ENCODE measurements around the gene ATP2B2. TPM values are rescaled to one million over a fixed set of nuclear protein-coding genes. Genes with fewer than 3 reads are reported as not detected.
A peak's percentile ranks its signal among the peaks of the same experiment; 100 is the strongest.

The ATP2B2 gene
- total and polyA plus RNA-seq, 5 experiments from 2014 or later = not detected

- Mint-ChIP-seq H3K9me3 (no peaks in the 10 kb centered on the region), H3K36me3 (peaks cover 0 to 82% (median 1%) of the 10 kb centered on the region in 3 donors), H3K4me1 (peaks cover 17 to 37% (median 28%) of the 10 kb centered on the region in 4 donors), H3K27ac (peak overlapping the region in 4 of 10 donors; percentile 31 to 63 (median 36)), H3K27me3 (no peaks in the 10 kb centered on the region), H3K4me3 (no peak overlapping the region)
- DNase-seq (no peak), ATAC-seq (no peak)
- POLR2A ChIA-PET = interaction anchor here (0.6 kb wide), 1 partner anchor 294 kb away, joined by 5 read pairs; the partner anchor contains the start of gene EMC3
Measured at GRCh38 chr3:10280177-10280529, 225.2 kb downstream of the ATP2B2 start.

GRCh38 chr3:10279384-10280176, 225.8 kb downstream of the ATP2B2 start:
- peaks cover 0 to 83% (median 1%) of the 10 kb centered on the region in 3 donors for H3K36me3 Mint-ChIP-seq
- POLR2A ChIA-PET = no interaction called here
- no peaks in the 10 kb centered on the region for H3K9me3 Mint-ChIP-seq
- no peak overlapping the region for H3K4me3 Mint-ChIP-seq
- DNase-seq (no peak), ATAC-seq (no peak)
- H3K27ac Mint-ChIP-seq = peak overlapping the region in 5 of 10 donors; percentile 28 to 71 (median 38)
- H3K4me1 Mint-ChIP-seq = peaks cover 13 to 34% (median 23%) of the 10 kb centered on the region in 4 donors
- H3K27me3 Mint-ChIP-seq = no peaks in the 10 kb centered on the region

GRCh38 chr3:10278501-10278900, 226.9 kb downstream of the ATP2B2 start:
- POLR2A ChIA-PET = no interaction called here
- DNase-seq (no peak), ATAC-seq (no peak)
- Mint-ChIP-seq H3K4me3 (no peak overlapping the region), H3K9me3 (no peaks in the 10 kb centered on the region), H3K4me1 (peaks cover 20 to 34% (median 25%) of the 10 kb centered on the region in 4 donors), H3K27me3 (no peaks in the 10 kb centered on the region), H3K27ac (peak overlapping the region in 3 of 10 donors; percentile 59 to 85 (median 76)), H3K36me3 (peaks cover 0 to 87% (median 1%) of the 10 kb centered on the region in 3 donors)

GRCh38 chr3:10277115-10277625, 228.2 kb downstream of the ATP2B2 start:
- no peak for DNase-seq
- no peaks in the 10 kb centered on the region for H3K27me3 Mint-ChIP-seq
- H3K27ac Mint-ChIP-seq = peak overlapping the region in 6 of 10 donors; percentile 8 to 85 (median 36)
- no peak overlapping the region for H3K4me3 Mint-ChIP-seq
- no peaks in the 10 kb centered on the region for H3K9me3 Mint-ChIP-seq
- peaks cover 27 to 42% (median 32%) of the 10 kb centered on the region in 4 donors for H3K4me1 Mint-ChIP-seq
- ATAC-seq = no peak
- peaks cover 0 to 90% (median 3%) of the 10 kb centered on the region in 3 donors for H3K36me3 Mint-ChIP-seq
- POLR2A ChIA-PET = interaction anchor here (0.6 kb wide), 1 partner anchor 36 kb away, joined by 3 read pairs; no protein-coding TSS in a partner anchor

- peaks cover 32 to 64% (median 43%) of the 10 kb centered on the region in 4 donors for H3K4me1 Mint-ChIP-seq
- no peaks in the 10 kb centered on the region for H3K9me3 Mint-ChIP-seq
- DNase-seq (no peak), ATAC-seq (no peak)
- peak overlapping the region in 9 of 10 donors; percentile 53 to 92 (median 84) for H3K27ac Mint-ChIP-seq
- H3K27me3 Mint-ChIP-seq = no peaks in the 10 kb centered on the region
- peaks cover 0 to 94% (median 8%) of the 10 kb centered on the region in 3 donors for H3K36me3 Mint-ChIP-seq
- POLR2A ChIA-PET = interaction anchor here (0.6 to 1.3 kb wide), 4 partner anchors 9 to 285 kb away, joined by 3 to 6 read pairs (median 4); no protein-coding TSS in a partner anchor
- H3K4me3 Mint-ChIP-seq = peak overlapping the region in 9 of 10 donors; percentile 8 to 61 (median 50)
Measured at GRCh38 chr3:10274601-10275000, 230.8 kb downstream of the ATP2B2 start.

Small RNA genes within 50 kb of the gene (microRNA-seq; reads per million reads assigned to microRNA genes)
- gene MIR378B (ENCODE audit: borderline microRNAs expressed) (not detected), gene MIR885 (ENCODE audit: borderline microRNAs expressed) (not detected)

Other genes starting within 250 kb of the ATP2B2 start
- gene GHRL, start 212.6 kb downstream of the ATP2B2 start, total RNA-seq = 1 to 10 TPM; 1.3 to 1.4 TPM
- 1 to 10 TPM in 1 of 3 donors, under 1 TPM in 1, not detected in 1; 0.22 to 3.2 TPM for gene GHRL, start 212.6 kb downstream of the ATP2B2 start, polyA plus RNA-seq
- 10 to 100 TPM; 59.6 to 70.8 TPM for gene SEC13, start 184.5 kb downstream of the ATP2B2 start, total RNA-seq
- gene SEC13, start 184.5 kb downstream of the ATP2B2 start, polyA plus RNA-seq = 100 to 1,000 TPM; 118 to 120 (median 118) TPM

Data from naive thymus-derived CD8-positive, alpha-beta T cell (primary cell).